DMS53 (cell line): ENCODE measurements around the gene VPS39.

ENCODE experiments used
- DNase-seq: peaks from one replicate; lab custom pipeline; 2025; lab: John Stamatoyannopoulos, UW

VPS39 gene

GRCh38 chr15:42198516-42198915, 9.6 kb downstream of the VPS39 start:
- DNase-seq, result no peak

DNA sequence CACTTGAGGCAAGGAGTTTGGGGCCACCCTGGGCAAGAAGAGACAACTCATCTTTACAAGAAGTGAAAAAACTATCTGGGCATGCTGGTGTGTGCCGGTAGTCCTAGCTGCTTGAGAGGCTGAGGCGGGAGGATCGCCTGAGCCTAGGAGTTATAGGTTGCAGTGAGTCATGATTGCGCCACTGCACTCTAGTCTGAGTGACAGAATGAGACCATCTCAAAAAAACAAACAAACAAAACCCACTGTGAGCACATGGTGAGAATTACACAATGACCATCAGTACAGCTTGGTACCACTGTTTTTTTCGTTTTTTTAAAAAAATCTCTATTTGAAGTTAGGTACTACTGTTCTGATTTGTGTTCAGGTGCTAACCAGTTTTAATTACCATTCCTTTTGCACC, 13.6 kb downstream of the VPS39 start:
- DNase-seq, result peak; percentile 73

DNA sequence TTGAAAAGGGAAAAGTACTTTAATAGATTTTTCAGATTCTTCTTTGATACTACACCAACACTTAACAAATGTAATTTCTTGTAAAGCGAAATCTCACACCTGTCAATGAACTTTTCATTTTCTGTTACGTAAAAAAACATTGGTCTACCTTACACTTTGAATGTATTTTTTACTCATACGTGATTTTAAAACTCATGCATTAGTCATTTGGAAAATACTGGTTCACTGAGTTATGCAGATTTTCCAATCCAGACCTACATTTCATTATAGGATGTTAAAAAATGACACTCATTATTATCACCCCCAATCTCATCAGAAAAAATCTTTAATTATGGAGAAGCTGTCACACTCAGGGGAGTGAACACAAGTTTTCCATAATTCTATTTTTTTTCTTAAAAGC, 14.7 kb downstream of the VPS39 start:
- no peak for DNase-seq

- no peak for DNase-seq
These were observed 16.3 kb downstream of the VPS39 start for GRCh38 chr15:42191610-42192346.

DNA sequence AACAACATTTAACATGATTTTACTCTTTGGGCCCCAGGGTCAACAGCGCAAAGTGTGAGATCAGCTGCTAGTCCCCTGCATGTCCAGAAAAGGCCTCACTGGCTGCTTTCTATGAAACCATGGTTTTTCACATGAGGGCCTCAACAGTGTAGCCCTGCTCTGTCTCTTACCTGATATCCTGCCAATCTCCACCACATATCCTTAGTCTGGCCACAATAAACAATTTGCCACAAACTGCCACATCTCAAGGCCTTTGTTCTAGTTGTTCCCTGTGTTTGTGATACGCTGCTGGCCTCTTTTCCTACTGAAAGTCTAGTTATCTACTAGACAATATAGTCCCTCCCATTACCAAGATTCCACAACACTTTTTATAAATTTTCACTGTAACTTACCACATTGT, 17.7 kb downstream of the VPS39 start:
- DNase-seq, result no peak

GRCh38 chr15:42185801-42186200, 22.3 kb downstream of the VPS39 start:
- no peak for DNase-seq

DNA sequence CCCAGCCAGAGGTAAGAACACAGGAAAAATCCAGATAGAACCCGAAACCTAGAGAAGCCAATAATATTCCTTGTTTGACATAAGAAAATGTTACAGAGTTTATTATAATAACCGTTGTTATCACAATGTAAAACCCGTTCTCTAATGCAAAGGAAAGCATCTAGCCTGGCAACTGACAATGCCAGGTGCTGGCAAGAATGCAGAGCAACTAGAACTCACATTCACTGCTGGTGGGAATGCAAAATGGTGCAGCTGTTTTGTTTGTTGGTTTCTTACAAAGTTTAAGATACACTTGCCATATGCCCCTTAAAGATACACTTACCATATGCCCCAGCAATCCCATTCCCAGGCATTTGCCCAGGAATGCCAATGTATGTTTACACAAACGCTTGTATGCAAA, 23.4 kb downstream of the VPS39 start:
- no peak for DNase-seq

- DNase-seq, result no peak
These were observed 23.8 kb downstream of the VPS39 start for GRCh38 chr15:42184296-42184695.

GRCh38 chr15:42182961-42183360, 25.1 kb downstream of the VPS39 start:
- no peak for DNase-seq

- no peak for DNase-seq
These were observed 25.7 kb downstream of the VPS39 start for GRCh38 chr15:42182328-42182886.

GRCh38 chr15:42178056-42178455, 30.0 kb downstream of the VPS39 start:
- peak; percentile 17 for DNase-seq

DNA sequence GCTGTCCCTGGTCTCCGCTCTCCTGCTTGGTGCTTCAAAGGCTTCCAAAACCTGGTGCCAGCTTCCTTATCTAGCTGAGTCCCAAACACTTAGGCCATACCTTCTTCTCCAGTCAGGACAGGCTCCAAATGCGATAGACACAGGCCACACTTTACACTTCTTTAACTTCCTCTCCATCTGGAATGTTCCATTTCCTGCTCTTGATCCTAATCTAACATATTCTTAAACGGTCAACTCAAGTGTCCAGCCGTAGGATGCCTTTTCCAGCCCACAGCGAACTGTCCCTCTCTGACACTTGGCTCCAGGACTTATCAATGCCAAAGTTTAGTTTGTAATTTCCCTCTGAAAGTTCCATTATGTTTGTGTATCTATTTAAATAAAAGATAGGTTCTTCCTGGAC, 32.4 kb downstream of the VPS39 start:
- no peak for DNase-seq

DNA sequence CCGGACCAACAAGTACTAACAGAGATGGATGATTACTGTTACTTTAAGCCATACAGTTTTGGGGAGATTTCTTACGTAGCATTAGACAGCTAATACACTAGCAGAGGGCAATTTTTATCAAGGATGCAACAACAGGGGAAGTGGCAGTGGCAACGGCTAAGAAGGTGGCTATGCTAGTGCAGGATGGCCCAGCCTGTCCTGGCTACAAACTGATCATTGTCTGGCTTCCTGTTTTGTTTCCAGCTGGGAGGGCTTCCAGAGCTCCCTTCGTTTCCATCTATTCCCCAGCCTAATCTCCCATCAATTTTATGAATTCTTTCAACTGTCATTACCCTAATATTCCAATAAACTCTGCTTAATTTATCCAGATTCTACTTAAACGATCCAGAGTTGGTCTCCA, 35.6 kb downstream of the VPS39 start:
- DNase-seq, result no peak

DNA sequence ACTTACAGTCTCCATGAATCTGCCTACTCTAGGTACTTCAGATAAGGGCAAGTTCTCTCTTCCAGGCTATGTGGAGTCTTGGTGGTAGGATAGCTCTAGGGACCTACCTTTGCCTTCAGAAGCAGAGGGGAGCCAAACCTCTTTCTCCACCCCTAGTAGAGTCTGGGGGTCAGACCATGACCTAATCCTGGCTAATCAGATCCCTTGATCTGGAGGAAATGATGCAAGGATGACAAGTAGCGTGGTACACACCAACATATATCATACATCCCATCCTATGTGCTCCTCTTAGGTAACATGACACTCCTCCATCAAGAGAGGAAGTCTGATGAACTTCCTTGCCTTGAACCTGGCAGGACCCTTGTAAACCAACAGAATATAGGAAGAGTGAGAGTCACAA, 36.3 kb downstream of the VPS39 start:
- no peak for DNase-seq

GRCh38 chr15:42171122-42171521, 37.0 kb downstream of the VPS39 start:
- no peak for DNase-seq

DNA sequence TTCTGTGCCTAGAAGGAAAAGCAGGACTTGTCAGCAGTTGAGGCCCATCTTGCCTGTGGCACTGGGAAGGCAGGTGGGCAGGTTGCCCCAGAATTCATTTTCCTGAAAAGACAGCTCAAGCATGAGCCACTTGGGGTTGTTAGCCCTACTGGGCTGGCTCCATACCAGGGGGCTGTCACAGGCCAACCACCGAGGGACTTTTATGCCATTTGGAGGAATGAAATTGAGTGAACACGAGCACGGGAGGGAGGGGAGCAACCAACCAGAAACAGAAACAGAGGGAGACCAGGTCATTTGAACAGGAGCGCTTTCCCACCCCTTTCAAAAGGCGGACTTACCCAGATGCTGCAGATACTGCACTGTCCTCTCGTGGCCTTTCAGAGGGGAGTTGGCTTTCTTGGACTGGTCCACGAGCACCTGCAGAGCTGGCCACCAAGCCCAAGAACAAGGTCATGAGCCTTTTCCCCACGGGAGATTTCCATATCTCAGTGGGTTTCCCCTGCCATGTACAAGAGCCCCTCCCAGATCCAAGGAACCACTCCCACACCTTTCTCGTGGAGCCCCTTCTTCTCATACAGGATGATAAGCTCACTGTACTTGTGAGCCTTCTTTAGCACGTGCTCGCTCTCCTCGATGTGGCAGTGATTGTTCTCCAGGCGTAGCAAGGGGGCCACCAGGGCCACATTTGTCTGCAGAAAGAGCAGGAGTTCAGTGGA, 41.7 kb downstream of the VPS39 start:
- DNase-seq, result no peak

DNA sequence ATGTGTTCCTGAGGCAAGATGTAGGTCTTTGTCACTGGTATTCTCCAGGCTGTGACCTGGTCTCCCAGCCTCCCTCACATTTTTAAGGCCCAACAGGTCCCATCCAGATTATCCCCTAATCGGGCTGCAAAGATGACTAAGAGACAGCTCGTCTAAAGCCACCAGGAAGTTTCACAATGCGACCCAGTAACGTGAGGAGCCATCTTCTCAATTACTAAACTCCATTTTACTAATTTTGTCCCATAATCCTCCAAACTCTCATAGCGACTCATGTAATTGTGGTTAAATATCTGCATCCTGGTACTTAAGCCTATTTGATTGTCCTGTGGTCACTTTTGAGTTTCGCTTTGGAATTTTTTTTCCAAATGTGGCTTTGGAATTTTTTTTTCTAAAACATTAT, 43.0 kb downstream of the VPS39 start:
- no peak for DNase-seq

- DNase-seq, result no peak
These were observed 44.1 kb downstream of the VPS39 start for GRCh38 chr15:42163947-42164550.

- DNase-seq, result no peak
These were observed 44.8 kb downstream of the VPS39 start for GRCh38 chr15:42163291-42163690.

- DNase-seq, result no peak
These were observed 48.0 kb downstream of the VPS39 start for GRCh38 chr15:42160136-42160535.

- DNase-seq, result no peak
These were observed 48.6 kb downstream of the VPS39 start for GRCh38 chr15:42159381-42160015.

DNA sequence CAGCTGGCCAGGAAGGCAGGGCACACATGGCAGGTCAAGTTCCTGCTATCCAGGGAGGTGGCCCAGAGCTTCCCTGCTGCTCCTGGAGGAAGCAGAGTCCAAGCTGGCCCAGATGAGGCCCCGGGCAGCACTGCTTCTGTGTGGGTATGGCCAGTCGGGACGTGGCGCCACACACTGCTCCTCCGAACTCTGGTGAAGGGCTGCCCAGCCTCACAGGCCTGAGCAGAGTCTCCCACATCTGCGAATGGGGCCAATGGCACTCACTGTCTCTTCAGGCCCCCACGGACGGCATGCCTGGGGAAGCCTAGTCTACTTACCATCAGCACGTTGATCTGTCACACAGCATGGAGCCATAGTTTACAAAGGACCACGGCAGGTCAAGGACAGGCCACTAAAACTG, 49.2 kb downstream of the VPS39 start:
- DNase-seq, result no peak
